ENCODE measurements around the gene MRRF. TPM values are rescaled to one million over a fixed set of nuclear protein-coding genes. Genes with fewer than 3 reads are reported as not detected.

MRRF gene
- polyA plus RNA-seq, 1 donor (not counting 4 experiments of a cell fraction or from before 2014, with no cell fraction given) = 82.6 TPM

DNA sequence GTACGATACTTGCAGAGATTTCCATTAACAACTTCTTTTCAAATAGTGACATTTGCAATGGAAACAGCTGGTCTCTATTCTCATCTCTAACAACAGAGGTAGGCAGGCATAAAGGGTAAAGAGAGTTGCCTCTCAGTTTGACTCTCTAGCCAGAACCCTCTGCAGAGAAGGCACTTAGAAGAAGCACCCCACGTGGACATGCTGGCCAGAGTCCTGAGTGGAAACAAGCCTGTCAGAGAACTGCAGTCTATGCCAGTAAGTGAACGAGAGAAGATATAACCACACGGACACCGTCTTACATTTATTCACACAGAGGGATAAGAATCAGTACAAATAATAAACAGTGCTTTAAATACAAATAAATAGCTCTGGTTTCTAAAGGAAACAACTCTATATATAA, 25.0 kb upstream of the MRRF start:
- FAIRE-seq = no peak
- TF ChIP-seq, protein P1, sequence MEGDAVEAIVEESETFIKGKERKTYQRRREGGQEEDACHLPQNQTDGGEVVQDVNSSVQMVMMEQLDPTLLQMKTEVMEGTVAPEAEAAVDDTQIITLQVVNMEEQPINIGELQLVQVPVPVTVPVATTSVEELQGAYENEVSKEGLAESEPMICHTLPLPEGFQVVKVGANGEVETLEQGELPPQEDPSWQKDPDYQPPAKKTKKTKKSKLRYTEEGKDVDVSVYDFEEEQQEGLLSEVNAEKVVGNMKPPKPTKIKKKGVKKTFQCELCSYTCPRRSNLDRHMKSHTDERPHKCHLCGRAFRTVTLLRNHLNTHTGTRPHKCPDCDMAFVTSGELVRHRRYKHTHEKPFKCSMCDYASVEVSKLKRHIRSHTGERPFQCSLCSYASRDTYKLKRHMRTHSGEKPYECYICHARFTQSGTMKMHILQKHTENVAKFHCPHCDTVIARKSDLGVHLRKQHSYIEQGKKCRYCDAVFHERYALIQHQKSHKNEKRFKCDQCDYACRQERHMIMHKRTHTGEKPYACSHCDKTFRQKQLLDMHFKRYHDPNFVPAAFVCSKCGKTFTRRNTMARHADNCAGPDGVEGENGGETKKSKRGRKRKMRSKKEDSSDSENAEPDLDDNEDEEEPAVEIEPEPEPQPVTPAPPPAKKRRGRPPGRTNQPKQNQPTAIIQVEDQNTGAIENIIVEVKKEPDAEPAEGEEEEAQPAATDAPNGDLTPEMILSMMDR (optimal IDR thresholded peaks at IDR 0.05 in 1 of 3, IDR thresholded peaks at IDR 0.05 in 1 of 3, conservative IDR thresholded peaks at IDR 0.05 in 1 of 3; ENCODE audit: extremely low read depth in 1 of 3, insufficient read depth in 2 of 3, low read length in 3 of 3) = no peak
- no peak for TF ChIP-seq EZH2 (IDR thresholded peaks at IDR 0.05; ENCODE audit: low read length)
- H3K36me3 ChIP-seq (ENCODE audit: control insufficient read depth in 2 of 2, extremely low read depth in 1 of 2, insufficient read depth in 2 of 2, low read length in 2 of 2) = peaks cover 11 to 12% of the 10 kb centered on the region in 2 experiments

DNA sequence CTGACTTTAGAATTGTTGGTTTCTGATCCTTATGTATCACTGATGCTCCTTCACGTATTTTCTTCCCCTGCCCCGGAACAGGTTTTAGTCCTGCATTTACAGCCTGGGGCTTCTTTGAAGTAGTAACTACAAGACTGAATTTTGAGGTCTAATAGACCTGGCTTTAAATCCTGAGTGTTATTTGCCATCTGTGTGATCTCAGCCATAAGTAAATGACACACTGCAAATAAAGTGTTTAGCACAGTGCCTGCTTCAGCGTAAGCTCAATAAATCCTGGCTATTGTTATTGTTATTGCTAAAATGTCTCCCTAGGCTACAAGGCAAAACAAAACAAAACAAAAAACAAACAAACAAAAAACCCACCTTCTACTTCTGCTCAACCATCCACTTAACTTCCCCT, 20.3 kb upstream of the MRRF start:
- Histone ChIP-seq H3K9me3 (ENCODE audit: control insufficient read depth, low read depth, low read length) (no peaks in the 10 kb centered on the region), H3K9ac (ENCODE audit: control insufficient read depth, extremely low read depth, insufficient read depth, low read length) (no peak overlapping the region), H4K20me1 (ENCODE audit: control insufficient read depth, extremely low read depth, insufficient read depth, low read length) (no peaks in the 10 kb centered on the region), H3K36me3 (ENCODE audit: control insufficient read depth in 2 of 2, extremely low read depth in 1 of 2, insufficient read depth in 2 of 2, low read length in 2 of 2) (peaks cover 12 to 23% of the 10 kb centered on the region in 2 experiments), H3K79me2 (ENCODE audit: control insufficient read depth, insufficient read depth, low read length) (no peaks in the 10 kb centered on the region), H3K27me3 (ENCODE audit: control insufficient read depth, extremely low read depth, insufficient read depth, low read length) (no peaks in the 10 kb centered on the region), H3K4me3 (ENCODE audit: control insufficient read depth in 2 of 3, extremely low read depth in 1 of 3, insufficient read depth in 2 of 3, low read depth in 1 of 3, low read length in 3 of 3) (no peak overlapping the region), H2AFZ (ENCODE audit: control insufficient read depth, low read length) (no peak overlapping the region), H3K9me1 (ENCODE audit: control insufficient read depth, extremely low read depth, insufficient read depth, low read length) (no peaks in the 10 kb centered on the region), H3K27ac (ENCODE audit: control insufficient read depth, insufficient read depth, low read length) (no peak overlapping the region), H3K4me2 (ENCODE audit: control insufficient read depth, extremely low read depth, insufficient read depth, low read depth, low read length) (no peak overlapping the region), H3K4me1 (ENCODE audit: control insufficient read depth, extremely low read depth, insufficient read depth, low read length) (no peaks in the 10 kb centered on the region)
- dilution Hi-C loops (cut with MboI; ENCODE audit: extremely low pct_ligation_motif_present, low sequenced_read_pairs) = no loop called here
- no peak for DNase-seq (ENCODE audit: low read depth, low spot score)
- TF ChIP-seq, protein P1 (optimal IDR thresholded peaks at IDR 0.05 in 1 of 3, IDR thresholded peaks at IDR 0.05 in 1 of 3, conservative IDR thresholded peaks at IDR 0.05 in 1 of 3; ENCODE audit: extremely low read depth in 1 of 3, insufficient read depth in 2 of 3, low read length in 3 of 3) = no peak
- no peak for TF ChIP-seq EZH2 (IDR thresholded peaks at IDR 0.05; ENCODE audit: low read length)
- no peak for FAIRE-seq

More for the DNA sequence above, 25.0 kb upstream of the MRRF start:
- no peak overlapping the region for H3K9ac ChIP-seq (ENCODE audit: control insufficient read depth, extremely low read depth, insufficient read depth, low read length)
- H3K9me1 ChIP-seq (ENCODE audit: control insufficient read depth, extremely low read depth, insufficient read depth, low read length) = no peaks in the 10 kb centered on the region
- dilution Hi-C loops (cut with MboI; ENCODE audit: extremely low pct_ligation_motif_present, low sequenced_read_pairs) = no loop called here
- no peak overlapping the region for H3K4me3 ChIP-seq (ENCODE audit: control insufficient read depth in 2 of 3, extremely low read depth in 1 of 3, insufficient read depth in 2 of 3, low read depth in 1 of 3, low read length in 3 of 3)
- no peaks in the 10 kb centered on the region for H3K79me2 ChIP-seq (ENCODE audit: control insufficient read depth, insufficient read depth, low read length)
- no peak overlapping the region for H2AFZ ChIP-seq (ENCODE audit: control insufficient read depth, low read length)
- no peaks in the 10 kb centered on the region for H3K27me3 ChIP-seq (ENCODE audit: control insufficient read depth, extremely low read depth, insufficient read depth, low read length)
- no peak overlapping the region for H3K4me2 ChIP-seq (ENCODE audit: control insufficient read depth, extremely low read depth, insufficient read depth, low read depth, low read length)
- H3K9me3 ChIP-seq (ENCODE audit: control insufficient read depth, low read depth, low read length) = no peaks in the 10 kb centered on the region
- H3K4me1 ChIP-seq (ENCODE audit: control insufficient read depth, extremely low read depth, insufficient read depth, low read length) = no peaks in the 10 kb centered on the region
- no peaks in the 10 kb centered on the region for H4K20me1 ChIP-seq (ENCODE audit: control insufficient read depth, extremely low read depth, insufficient read depth, low read length)
- DNase-seq (ENCODE audit: low read depth, low spot score) = no peak
- no peak overlapping the region for H3K27ac ChIP-seq (ENCODE audit: control insufficient read depth, insufficient read depth, low read length)

All from keratinocyte (primary cell).